Middle frontal gyrus (tissue), 1 donor: Measurements from ENCODE around the gene EXD2.
A peak's percentile ranks its signal among the peaks of the same experiment; 100 is the strongest.
"Not testable (repeated sequence)": the region's sequence is repeated elsewhere in the genome, so short reads cannot be mapped to it uniquely, and the experiment has no call there.

Experiments used
- DNase-seq: peaks from one replicate; pipeline ENCODE4 v3.0.0-alpha.2; 2015; ENCODE audit warnings: low spot score; ENCODE audit errors: extremely low spot score

Gene EXD2

DNA sequence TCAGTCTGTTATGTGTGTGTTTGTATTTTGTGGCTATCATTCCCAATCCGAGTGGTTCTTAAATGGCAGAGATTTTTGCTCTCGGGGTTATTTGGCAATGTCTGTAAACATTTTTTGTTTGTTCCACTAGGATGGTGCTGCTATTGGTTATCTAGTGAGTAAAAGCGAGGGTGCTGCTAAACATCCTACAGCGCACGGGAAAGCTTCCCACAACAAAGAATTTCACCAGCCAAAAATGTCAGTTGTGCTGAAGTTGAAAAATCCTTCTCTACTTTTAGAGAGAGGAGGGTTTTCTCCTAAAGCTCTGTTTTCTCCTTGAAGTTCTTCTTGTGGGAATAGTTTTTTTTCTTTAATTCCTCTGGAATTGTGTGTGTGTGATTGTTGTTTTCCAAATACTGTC lies 2.4 kb downstream of the EXD2 start:
- no peak for DNase-seq

DNA sequence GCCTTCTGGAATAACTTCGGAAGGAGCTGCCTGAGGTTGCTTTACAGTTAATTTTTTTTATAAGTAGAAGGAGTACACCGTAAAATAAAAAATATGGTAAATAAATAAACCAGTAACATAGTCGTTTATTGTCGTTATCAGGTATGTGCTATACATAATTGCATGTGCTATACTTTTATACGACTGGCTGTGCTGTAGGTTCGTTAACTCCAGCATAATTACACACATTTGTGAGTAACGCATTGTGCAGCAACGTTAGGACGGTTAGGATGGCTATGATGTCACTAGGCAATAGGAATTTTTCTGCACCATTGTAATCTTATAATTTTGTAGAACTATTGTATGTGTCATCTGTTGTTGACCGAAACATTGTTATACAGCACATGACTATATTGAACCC lies 8.5 kb downstream of the EXD2 start:
- DNase-seq = no peak

DNA sequence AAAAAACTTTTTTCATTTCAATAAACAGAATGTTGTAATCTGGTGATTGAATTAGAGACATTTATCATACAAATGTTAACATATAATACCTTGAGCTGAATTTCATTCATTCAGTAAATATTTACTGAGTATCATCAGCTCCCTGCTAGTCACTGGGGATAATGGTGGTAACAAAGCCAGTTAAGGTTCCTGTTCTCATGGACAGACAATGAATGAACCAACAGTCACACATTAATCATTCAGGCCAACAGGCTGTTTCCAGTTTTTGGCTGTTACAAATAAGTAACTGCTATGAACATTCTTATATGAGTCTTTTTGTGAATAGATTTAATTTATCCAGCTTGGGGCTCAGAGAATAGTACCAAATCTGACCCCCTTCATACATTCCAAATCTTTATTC lies 13.5 kb downstream of the EXD2 start:
- DNase-seq = no peak

DNA sequence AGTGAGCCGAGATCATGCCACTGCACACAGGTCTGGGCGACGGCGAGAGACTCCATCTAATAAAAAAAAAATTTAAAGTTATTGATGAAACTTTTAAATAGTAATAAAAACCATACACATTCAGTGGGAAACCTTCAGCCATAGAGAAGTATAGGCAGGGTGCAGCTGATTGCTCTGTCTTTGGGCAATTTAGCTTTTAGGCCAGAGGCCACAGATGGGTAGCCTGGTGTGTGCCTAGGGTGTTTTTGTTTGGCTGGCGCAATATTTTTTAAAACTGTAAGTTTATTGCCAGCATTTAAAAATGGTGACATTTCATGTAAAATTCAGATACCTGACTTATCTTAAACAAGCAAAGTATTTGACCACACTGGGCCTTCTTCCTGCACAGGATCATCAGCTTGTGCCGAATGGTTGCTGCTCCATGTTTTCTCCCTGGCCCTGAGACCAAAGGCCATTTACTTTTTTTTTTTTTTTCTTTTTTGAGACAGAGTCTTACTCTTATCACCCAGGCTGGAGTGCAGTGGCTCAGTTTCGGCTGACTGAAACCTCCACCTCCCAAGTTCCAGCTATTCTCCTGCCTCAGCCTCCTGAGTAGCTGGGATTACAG lies 16.2 kb downstream of the EXD2 start:
- no peak for DNase-seq

DNA sequence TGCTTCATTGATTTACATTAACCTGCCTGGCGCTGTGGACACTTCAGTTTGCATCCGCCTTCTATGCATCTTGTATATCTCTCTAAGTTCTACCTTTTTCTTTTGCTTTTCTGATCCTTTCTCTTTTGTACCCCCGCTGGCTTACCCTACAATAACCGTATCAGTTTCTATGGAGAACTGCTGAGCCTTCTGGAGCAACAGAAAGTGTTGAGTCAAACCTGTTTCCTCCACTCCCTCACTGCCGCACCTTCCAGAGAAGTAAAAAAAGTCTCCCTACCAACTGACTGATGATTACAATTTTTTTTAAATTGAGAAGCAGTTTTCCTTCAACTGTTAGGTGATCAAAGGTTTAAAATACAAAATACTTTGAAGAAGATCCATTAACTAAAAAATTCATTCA lies 17.4 kb downstream of the EXD2 start:
- DNase-seq = no peak

DNA sequence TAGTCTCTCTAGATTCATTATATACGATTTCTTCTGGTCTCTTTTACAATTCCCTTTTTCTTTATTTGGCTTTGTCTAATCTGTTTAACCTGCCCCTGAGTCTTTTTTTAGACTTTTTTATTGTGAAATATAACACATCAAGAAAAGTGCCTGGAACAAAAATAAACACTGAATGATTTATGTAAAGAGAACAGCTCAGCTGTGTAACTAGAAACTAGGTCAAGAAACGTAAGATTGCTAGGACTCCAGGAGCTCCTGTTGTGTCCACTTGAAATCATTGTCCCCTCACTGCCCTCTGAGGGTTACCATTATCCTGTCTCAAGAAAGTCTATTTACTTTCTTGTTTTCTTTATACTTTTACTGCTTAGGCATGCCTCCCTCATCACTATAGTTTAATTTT lies 23.1 kb downstream of the EXD2 start:
- no peak for DNase-seq

DNA sequence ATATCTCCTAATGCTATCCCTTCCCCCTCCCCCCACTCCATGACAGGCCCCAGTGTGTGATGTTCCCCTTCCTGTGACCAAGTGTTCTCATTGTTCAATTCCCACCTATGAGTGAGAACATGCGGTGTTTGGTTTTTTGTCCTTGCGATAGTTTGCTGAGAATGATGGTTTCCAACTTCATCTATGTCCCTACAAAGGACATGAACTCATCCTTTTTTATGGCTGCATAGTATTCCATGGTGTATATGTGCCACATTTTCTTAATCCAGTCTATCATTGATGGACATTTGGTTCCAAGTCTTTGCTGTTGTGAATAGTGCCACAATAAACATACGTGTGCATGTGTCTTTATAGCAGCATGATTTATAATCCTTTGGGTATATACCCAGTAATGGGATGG lies 26.4 kb downstream of the EXD2 start:
- not testable (repeated sequence) for DNase-seq

DNA sequence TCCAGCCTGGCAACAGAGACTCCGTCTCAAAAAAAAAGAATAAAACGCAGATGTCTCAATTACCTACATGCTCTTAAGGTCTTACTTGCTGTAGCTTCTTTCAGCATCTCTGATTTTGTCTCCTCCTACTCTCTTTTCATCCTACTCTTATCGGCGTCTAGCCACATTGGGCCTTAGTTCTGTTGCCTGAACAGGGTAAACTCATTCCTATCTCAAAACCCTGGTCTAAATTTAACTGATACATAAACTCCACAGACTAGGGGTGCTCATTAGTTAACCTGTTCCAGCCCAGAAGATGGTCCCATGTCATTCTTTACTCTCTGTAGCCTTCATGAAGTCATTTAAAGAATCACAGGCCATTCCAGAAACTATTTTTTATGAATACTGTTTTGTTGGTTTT lies 33.6 kb downstream of the EXD2 start:
- DNase-seq = no peak

DNA sequence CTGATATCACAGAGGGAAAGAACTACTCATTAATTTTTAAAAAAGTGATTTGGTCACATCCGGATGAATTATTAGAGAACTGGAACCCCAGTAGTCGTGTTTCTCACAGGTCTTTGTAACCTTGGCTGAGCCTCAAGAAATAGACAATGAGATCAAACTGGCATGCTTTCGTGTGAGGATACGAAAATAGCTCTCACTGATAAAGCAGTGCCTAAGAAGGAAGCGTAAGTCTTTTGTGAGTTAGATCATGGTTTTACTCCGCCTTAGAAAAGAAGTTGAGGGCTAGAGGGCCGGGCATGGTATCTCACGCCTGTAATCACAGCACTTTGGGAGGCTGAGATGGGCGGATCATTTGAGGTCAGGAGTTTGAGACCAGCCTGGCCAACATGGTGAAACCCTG lies 34.9 kb downstream of the EXD2 start:
- DNase-seq = no peak

DNA sequence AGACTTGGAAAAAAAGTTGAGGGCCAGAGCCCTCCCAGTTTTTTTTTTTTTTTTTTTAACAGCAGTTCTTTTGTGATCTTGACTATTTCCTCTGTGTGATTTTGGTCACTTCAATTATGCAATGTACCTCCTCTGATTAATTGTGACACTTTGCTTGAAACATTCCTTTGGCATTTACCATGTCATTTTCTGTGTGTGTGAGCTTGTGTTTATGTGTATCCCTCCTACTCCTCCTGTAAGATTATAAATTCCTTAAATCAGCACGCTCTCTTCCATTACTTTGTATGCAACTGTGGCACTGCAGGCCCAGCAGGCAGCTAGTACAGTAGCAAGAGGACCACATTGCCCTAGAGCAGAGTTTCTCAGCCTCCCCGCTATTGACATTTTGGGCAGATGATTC lies 35.4 kb downstream of the EXD2 start:
- no peak for DNase-seq

DNA sequence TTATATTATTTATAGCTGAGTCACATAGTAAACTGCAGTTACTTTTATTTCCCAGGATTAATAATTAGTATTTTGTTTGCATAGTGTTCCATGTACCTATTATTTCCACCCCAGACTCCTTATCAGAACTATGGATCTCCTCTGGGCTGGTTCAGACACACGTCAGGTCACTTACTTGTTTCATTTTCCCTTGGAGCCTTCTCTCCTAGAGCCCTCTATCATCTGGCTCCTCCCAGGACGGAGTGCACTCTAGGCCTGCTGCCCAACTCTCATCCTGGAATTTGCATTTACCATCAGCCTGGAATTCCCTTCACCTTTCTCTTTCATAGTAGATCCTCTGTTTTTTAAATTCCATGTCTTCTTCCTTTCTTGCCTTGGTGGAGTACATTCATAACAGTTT lies 40.2 kb downstream of the EXD2 start:
- DNase-seq = no peak

DNA sequence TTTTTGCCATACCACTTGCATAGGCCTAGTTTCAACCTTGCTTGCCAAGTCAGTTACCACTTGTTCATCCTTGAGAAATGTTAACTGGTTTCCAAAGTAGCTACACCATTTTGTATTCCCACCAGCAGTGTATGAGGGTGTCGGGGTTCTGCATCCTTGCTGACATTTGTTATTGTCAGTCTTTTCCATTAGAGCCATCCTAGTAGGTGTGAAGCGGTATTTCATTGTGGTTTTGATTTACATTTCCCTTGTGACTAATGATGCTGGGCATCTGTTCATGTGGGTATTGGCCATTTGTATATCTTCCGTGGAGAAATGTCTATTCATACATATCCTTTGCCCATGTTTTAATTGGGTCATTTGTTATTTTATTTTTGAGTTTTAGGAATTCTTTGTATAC lies 41.1 kb downstream of the EXD2 start:
- no peak for DNase-seq

DNA sequence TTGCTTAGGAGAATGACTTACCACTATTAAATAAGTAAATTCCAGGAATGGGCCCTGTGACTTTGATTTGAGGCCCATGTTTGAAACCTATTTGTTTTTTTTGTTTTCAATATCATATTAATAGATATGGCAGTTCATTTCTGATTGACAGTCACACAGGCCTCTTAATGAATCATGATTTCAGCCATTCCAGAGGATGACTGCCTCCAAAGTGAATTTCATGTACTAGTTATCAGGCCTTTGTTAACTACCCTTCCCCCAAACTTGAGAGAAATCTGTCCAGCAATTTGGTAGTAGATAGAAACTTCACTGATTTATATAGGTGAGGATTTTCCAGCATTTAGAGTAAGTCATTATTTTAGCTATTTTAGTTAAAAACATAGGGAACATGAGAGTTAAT lies 42.8 kb downstream of the EXD2 start:
- no peak for DNase-seq

DNA sequence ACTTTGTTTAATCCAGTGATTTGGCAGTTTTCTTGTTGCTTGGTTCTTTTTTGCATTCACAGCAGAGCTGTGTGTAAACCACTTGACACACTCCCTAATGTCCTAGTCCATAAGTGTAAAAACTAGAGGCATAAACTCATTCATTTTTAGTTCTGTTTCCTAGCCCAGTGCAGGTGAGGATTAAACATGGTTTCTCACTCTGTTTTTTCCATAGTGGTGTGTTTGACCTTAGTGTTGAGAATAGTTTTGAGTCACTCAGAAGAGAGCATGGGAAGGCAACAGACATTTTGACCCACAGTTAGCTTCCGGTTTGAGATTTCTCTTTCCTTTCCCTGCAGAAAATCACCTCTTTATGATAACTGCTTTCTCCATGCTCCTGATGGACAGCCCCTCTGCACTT lies 44.4 kb downstream of the EXD2 start:
- no peak for DNase-seq

DNA sequence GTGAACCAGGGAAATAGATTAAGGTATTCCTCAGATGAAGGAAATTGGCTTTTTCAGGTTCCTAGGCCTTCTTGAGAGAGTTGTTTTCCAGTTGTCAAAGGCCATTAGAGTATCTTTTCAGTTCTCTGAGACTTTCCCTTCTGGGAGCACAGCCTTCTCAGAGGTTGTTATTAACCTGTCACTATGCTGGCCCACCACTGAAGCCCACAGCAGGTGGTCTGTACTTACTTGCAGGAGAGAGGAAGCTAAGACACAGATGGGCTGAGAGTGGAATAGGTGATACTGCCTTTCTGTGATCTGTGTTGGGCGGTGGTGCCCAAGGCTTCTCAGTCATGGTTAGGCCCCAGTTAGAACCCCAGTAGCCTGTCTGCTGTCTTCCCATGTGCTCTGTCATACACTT lies 45.8 kb downstream of the EXD2 start:
- DNase-seq = no peak

DNA sequence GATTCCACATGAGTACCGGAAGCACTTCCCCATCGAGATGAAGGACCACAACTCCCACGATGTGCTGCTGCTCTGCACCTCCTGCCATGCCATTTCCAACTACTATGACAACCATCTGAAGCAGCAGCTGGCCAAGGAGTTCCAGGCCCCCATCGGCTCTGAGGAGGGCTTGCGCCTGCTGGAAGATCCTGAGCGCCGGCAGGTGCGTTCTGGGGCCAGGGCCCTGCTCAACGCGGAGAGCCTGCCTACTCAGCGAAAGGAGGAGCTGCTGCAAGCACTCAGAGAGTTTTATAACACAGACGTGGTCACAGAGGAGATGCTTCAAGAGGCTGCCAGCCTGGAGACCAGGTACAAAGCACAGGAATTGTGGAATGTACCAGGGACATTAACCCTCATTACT lies 46.3 kb downstream of the EXD2 start:
- DNase-seq = no peak

DNA sequence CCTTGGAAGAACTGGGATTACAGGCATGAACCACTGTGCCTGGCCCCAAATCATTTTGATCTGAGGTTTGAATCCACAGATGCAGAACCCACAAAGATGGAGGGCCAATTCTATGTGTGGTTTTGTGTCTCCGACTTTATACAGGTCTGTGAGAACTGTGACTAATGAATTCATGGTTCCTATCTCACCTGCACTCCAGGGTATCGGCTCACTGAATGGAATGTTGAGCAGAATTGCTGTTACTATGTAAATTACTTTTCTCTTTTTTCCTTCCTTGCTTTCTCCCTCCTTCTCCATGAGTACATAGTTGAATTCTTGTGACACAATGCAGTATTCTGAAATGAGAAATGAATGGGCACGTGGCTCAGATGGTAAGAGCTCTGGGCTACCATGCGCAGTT lies 47.6 kb downstream of the EXD2 start:
- DNase-seq = no peak

DNA sequence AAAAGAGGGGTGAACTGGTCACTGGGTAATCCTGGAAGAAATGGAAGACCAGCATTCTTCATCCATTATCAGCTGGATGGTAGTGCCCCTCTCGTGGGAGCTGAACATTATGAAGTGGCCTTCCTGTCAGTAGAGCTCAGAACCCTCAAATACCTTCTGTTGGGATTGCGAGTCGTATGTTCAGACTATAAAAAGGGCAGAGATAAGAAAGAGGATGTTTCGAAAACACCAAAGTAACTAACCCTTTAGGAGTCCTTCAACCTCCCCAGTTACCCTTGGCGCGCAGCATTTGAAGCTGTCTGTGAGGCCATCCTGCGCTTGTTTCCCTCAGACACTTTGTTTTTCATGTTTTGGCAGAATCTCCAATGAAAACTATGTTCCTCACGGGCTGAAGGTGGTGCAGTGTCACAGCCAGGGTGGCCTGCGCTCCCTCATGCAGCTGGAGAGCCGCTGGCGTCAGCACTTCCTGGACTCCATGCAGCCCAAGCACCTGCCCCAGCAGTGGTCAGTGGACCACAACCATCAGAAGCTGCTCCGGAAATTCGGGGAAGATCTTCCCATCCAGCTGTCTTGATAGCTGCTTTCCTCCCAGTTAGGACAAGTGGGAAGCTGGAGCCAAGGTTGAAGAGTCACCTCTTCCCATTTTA lies 49.4 kb downstream of the EXD2 start:
- no peak for DNase-seq

DNA sequence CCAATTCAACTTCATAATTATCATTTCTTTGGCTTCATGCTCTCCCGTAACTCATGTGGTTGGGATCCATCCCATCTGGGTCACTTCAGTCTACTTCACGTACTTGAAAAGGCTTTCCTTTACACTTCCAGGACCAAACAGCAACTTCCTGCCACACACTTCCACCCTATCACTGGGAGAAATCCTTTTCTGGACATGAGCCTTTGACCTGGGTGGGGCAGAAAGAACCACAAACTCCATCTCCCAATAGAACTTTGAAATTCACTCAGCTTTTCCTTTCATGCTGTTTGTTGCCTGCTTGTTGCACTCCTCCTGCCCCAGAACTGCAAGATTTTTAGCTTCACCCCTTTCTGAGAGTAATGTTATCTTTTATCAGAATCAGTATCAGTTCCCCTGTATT lies 50.3 kb downstream of the EXD2 start:
- DNase-seq = no peak

DNA sequence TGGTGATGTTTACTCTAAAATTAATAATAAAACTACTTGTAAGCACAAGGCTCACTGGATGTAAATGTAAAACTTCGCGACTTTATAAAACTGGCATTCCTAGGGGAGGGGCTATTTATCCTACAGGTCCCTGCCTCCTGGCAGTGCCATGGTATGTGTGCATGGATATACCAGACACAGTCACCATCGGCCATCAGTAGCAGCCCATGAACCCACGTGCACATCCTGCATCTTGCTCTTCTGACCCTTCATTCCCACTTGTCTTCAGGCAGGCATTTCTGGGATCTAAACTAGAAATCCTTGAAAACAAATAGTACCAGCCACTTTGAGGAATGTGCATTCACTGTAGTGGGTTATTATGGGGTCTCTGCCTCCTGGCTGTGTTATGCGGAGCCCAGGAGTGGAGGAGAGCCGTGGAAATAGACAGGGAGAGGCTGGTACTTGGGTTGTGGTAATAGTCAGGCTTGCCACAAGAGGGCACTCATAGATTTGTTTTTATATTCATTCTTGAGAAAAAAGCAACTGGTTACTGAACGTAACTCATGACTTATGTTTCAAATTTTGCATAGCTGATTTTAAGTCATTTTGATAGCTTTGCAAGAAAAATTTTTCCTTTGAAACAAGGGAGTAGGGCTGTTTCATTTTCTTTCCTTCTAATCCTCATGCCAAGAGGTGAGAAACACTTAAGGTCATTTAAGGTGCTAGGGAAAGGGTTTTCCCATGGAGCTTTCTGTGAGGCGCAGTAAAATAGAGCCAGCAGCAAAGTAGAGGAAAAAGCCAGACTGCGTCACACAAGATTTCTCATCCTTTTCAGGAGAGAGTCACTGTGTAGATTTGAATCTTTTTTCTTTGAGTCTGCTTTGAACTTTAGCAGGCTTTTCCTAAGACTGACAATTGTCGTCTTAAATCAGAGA lies 51.3 kb downstream of the EXD2 start:
- DNase-seq = peak; percentile 62

DNA sequence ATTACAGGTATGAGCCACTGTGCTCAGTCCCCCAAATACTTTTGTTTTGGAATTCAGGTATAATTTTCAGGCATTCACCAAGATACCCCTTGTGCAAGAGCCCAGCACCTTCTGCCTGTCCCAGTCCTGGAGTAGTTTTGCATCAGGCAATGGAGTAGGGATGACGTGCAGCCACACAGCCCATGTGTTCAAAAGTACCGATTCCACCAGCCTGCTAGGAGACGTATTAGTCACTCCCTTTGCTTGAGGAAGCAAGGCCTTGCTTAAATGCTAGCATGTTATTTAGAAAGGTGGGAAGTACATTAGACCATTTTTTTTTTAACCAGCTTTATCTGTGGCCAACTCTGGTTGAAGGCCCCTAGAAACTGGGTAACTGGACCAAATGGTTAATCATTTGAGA lies 53.6 kb downstream of the EXD2 start:
- DNase-seq = no peak

DNA sequence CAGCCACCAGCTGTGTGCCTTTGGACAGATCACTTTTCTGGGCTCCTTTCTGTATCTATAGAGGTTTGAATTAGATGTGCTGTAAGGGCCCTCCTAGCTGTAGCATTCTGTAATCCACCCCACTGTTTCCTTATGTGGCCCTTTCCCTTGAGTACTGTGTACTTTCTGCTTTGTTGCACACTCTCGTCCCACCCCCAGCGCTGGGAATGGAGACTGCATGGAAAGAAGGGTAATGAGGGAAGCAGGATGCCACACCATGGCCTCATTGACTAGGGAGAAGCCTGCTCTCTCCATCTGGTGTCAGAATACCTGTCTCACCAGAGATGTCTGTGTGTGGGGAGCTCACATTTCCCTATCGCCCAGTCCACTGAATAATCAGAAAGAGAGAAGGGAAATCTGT lies 55.0 kb downstream of the EXD2 start:
- no peak for DNase-seq
